Mucosa of gallbladder (tissue), 1 donor: ENCODE results near the gene FIBCD1. TPM values are rescaled to one million over a fixed set of nuclear protein-coding genes. Genes with fewer than 3 reads are reported as not detected.
"Not testable (repeated sequence)": the region's sequence is repeated elsewhere in the genome, so short reads cannot be mapped to it uniquely, and the experiment has no call there.

Experiments
- DNase-seq: peaks from one replicate; pipeline ENCODE4 v3.0.0-alpha.2; 2020; ENCODE audit warnings: low spot score
- total RNA-seq: library from RNA; stranded (reverse); gene quantifications from one replicate; pipeline ENCODE4 v1.2.1, GENCODE V29; 2021
- donor health status: DM: no; HTN: no; CAD: no.

Gene FIBCD1
- total RNA-seq, 1 donor from 2014 or later: 6.0 TPM

- DNase-seq: not testable (repeated sequence)
Observed at GRCh38 chr9:130954925-130955324, 15.9 kb upstream of the FIBCD1 start.

GRCh38 chr9:130954317-130954716 lies 15.3 kb upstream of the FIBCD1 start:
- DNase-seq: no peak

GRCh38 chr9:130952065-130952762 lies 13.2 kb upstream of the FIBCD1 start:
- DNase-seq: no peak

- no peak for DNase-seq
Observed at GRCh38 chr9:130950039-130950311, 10.9 kb upstream of the FIBCD1 start.

GRCh38 chr9:130949188-130950038 lies 10.4 kb upstream of the FIBCD1 start:
- DNase-seq: no peak

GRCh38 chr9:130948266-130948665 lies 9.2 kb upstream of the FIBCD1 start:
- no peak for DNase-seq

- DNase-seq: no peak
Observed at GRCh38 chr9:130947618-130948140, 8.6 kb upstream of the FIBCD1 start.

- DNase-seq: no peak
Observed at GRCh38 chr9:130946766-130947617, 7.9 kb upstream of the FIBCD1 start.

GRCh38 chr9:130945173-130945572 lies 6.1 kb upstream of the FIBCD1 start:
- DNase-seq: no peak

GRCh38 chr9:130944510-130945058 lies 5.5 kb upstream of the FIBCD1 start:
- DNase-seq: no peak

- no peak for DNase-seq
Observed at GRCh38 chr9:130943777-130944176, 4.7 kb upstream of the FIBCD1 start.

GRCh38 chr9:130943221-130943620 lies 4.2 kb upstream of the FIBCD1 start:
- no peak for DNase-seq

- no peak for DNase-seq
Observed at GRCh38 chr9:130942679-130943078, 3.6 kb upstream of the FIBCD1 start.

GRCh38 chr9:130942084-130942483 lies 3.0 kb upstream of the FIBCD1 start:
- DNase-seq: no peak

- DNase-seq: peak; percentile 86
Observed at GRCh38 chr9:130940693-130941576, 1.9 kb upstream of the FIBCD1 start.

- no peak for DNase-seq
Observed at GRCh38 chr9:130940027-130940549, 1.0 kb upstream of the FIBCD1 start.

- no peak for DNase-seq
Observed at GRCh38 chr9:130939405-130940026, 469 bp upstream of the FIBCD1 start.

- DNase-seq: no peak
Observed at GRCh38 chr9:130938184-130938651, 829 bp downstream of the FIBCD1 start.

GRCh38 chr9:130937146-130938076 lies 1.6 kb downstream of the FIBCD1 start:
- DNase-seq: no peak
